ENCODE measurements around the gene RNF227.
A peak's percentile ranks its signal among the peaks of the same experiment; 100 is the strongest.
"Not testable (repeated sequence)": the region's sequence is repeated elsewhere in the genome, so short reads cannot be mapped to it uniquely, and the experiment has no call there.

RNF227 gene

GRCh38 chr17:7887482-7888183 lies 28.5 kb downstream of the RNF227 start:
- peak; percentile 84 for DNase-seq

DNA sequence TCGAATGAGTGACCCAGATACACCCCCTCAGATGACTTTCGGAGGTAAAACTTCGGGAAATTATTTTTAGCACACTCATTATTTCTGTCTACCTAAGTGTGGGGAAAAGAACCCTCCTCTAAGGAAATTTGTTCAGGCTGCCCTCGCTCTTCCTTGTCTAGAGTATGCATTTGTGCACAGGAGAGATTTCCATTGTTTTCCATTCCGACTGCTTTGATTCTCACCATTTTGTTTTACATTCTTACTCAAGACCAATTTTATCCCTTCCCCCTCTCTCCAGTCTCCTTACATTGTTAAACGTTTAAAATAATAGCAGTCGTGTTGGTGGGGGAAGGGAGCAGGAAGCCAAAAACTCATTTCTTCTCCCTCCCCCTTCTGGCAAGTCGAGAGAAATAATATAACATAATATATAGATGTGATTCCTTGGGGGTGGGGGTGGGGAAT lies 29.0 kb downstream of the RNF227 start:
- DNase-seq: no peak

DNA sequence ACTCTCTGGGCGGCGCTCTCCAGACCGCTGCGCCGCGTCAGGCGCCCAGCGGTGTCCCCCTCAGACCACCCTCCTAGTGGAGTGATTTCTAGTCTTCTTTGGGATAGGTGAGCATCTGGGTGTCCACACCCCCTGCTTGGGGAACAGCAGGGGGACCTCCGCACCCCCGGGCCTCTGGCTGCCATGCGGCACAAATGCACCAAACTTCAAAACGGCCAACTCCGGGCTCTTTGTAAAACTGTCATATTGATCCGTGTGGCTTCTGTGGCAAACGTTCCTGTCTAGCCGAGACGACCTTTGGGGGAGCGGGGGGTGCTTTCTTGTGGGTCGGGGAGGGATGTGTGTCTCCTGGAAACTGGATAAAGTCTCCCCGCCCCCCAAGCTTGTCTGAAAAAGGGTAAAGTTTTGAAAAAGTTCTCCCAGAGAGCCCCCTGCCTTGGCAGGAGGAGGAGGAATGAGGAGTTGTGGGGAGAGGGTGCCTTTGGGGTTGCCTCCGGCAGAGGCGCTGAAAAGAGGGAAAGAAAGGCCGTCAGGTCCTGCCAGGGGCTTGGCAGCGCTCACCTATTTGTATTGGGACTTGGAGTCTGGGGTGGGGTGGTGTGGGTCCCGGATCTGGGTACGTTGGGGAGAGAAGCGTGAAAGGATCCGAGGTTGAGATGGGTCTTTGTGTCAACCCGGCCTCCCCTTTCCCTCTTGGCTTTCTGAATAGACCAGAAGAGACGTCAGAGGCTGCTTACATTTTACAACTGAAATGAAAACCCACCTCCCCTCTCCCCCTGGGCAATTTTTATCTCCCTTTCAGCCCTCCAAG lies 29.7 kb downstream of the RNF227 start:
- DNase-seq: no peak

DNA sequence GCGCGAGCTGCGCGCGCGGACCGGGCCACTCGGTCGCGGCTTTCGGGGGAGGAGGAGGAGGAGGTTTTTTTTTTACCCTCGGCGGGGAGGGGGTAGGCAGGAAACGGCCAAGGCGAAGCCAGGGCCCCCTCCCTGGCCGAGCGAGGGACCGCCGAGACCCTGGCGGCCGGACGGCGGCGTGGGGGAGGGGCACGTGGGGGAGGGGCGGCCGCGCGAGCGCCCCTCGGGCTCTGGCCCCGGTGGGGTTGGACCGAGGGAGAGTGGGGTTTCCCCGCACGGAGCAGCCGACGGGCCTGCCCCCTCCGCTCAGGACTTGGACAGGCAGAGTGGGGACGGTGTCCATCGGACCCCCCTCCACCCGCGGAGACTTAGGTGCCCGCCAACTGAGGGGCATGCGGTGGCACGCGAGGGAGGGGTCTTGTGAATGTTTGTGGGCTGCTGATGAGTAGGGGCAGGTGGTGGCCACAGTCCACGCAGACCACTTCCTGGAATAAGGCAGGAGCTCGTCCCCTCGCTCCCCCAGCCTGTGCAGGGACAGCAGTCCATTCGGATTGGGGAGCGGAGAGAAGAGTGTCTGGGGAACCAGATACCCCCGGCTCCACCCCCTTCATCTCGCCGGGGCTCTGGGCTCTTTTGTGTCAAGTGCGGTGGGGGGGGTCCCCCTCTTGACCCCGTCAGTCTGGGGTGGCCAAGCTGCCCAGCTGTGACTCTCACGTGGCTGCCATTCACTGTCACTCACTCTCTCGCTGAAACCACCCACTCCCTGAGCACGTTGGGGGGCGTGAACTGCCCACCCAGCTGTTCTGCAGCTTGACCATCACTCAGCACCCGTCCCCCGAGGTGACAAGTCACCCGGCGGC lies 30.5 kb downstream of the RNF227 start:
- DNase-seq: peak; percentile 41

- no peak for DNase-seq
These were observed 31.3 kb downstream of the RNF227 start for GRCh38 chr17:7884581-7885366.

DNA sequence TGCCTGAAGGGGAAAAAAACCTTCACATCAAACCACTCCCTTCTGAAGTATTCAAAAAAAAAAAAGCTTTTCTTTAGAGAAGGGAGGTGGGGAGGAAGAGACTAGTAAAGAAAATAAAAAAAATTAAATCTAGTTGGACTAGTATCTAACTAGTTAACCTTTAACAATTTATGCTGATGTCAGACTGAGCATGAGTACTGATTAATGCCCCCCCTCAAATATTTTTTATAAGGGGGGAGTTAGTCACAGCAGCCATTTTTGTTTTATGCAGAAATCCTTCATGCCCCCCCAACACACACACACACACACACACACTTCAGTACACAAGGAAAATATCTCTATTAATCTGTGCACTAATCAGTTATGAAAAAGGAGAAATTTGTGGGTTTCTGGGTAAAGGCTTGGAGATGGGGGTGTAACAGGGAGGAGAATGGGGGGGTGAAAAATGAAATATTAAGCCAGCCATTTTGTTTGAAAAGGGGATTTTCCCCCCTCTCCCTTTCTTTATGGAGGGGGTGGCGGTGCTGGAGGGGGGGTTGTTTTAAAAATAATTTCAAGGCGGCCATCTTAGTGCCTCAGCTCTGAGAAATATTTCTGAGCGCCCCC lies 32.2 kb downstream of the RNF227 start:
- DNase-seq: no peak

DNA sequence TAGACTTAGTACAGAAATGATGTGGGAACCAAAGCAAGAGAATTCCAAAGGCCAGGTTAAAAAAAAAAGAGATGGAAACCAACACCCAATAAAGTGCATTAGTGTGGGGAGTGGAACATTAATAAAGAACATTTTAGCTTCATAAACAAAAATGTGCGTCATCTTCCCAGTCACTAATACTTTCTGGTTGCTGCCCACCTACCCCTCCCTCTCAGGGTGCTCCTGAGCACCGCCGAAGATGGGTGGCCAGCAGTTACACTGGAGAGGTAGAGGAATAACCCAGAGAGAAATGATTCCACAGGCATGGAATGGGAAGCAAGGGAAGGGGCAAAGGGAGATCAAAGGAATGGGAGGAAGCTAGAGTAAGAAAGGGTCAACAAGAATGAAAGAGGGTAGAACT lies 33.5 kb downstream of the RNF227 start:
- DNase-seq: no peak

- DNase-seq: peak; percentile 75
These were observed 34.0 kb downstream of the RNF227 start for GRCh38 chr17:7882068-7882467.

DNA sequence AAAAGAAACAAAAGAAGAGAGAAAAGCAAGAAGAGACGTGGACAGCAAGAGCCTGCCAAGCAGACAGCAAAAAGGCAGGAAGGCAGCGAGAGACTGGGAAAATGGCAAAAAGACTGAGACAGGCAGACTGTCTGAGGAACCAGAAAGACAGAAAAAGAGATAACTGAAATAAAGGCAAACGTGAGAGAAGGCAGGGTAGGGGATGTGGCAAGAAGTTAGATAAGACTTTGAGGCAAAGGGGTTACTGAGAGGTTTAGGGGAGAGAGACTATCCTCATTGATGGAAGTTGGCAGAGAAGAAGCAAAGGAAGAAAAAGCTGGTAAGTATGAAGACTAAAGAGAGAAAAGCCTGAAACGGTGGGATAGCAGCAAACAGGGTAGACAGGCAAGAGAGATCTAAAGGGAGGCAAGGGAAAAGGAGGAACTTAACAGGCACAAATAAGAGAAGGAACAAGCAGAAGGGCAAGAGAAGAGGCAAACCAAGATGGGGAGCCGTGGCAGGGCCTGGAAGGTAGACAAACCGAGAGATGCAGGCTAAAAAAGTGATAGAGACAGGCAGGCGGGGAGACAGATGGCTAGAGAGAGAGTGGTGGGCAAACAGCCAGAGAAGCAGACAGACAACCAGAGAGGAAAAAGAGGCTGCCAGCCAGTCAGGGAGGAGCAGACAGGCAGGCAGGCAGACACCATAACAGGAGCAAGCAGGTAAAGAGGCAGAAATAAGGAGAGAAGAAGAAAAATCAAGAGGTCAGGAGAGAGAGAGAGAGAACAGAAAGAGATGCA lies 34.6 kb downstream of the RNF227 start:
- DNase-seq: peak; percentile 50

- no peak for DNase-seq
These were observed 35.8 kb downstream of the RNF227 start for GRCh38 chr17:7880076-7880868.

GRCh38 chr17:7878234-7878633 lies 37.9 kb downstream of the RNF227 start:
- no peak for DNase-seq

DNA sequence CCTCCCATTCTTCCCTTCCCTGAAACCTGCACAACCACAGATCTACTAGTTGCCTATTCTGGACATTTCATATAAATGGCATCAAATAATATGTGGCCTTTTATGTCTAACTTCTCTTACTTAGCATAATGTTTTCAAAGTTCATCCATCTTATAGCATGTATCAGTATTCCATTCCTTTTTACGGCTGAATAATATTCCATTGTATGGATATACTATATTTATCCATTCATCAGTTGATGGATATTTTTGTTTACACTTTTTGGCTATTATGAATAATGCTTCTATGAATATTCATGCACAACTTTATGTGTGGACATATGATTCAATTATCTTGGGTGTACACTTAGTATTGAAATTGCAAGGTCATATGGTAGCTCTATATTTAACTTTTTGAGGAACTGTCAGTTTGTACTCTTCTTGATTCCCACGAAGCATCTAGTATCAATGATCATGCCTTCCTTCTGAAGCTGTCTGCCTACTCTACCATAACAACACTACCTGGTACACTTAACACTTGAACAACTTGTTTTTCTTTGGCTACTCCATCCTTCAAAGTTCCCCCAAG lies 40.2 kb downstream of the RNF227 start:
- DNase-seq: no peak

GRCh38 chr17:7873051-7873450 lies 43.0 kb downstream of the RNF227 start:
- no peak for DNase-seq

DNA sequence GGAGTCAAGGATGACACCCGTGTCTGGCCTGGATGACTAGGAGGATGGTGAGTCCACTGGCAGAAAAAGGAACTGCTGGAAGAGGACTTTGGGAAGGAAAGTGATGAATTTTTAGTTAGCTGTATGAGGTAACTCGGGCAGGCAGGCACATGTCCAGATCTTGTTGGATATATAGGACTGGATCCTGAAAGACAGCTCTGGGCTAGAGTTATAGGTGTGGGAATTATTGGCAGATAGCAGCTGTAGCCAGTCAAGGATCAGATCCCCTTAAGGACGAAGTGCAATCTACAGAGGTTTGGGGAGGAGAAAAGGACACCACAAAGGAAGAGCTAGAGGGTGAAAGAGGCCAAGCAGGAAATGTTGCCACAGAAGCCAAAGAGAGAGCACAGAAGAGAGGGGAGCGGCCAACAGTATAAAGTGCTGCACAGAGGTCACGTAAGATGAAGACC lies 48.2 kb downstream of the RNF227 start:
- no peak for DNase-seq

- no peak for DNase-seq
These were observed 51.0 kb downstream of the RNF227 start for GRCh38 chr17:7864995-7865650.

GRCh38 chr17:7864384-7864783 lies 51.7 kb downstream of the RNF227 start:
- not testable (repeated sequence) for DNase-seq
